Vagina (tissue), 2 donors: ENCODE measurements around the gene IGLL5. TPM values are rescaled to one million over a fixed set of nuclear protein-coding genes. Genes with fewer than 3 reads are reported as not detected.

Experiments used
- DNase-seq, 2 donors: peaks; one replicate each; pipeline ENCODE4 v3.0.0-alpha.2; 2017; ENCODE audit errors: extremely low spot score in 2 of 2
- H3K27ac ChIP-seq: fragments of 200-600 bp; sonication (generic); one replicate; pipeline ENCODE4 v1.5.1; 2019
- H3K27me3 ChIP-seq: fragments of 200-600 bp; sonication (generic); one replicate; pipeline ENCODE4 v1.5.1; 2019
- H3K36me3 ChIP-seq, 2 donors: fragments of 200-600 bp; sonication (generic); one replicate each; pipeline ENCODE4 v1.5.1; 2017 to 2019
- H3K4me1 ChIP-seq: fragments of 200-600 bp; sonication (generic); one replicate; pipeline ENCODE4 v1.5.1; 2019
- H3K4me3 ChIP-seq, 2 donors: fragments of 200-600 bp; sonication (generic); 1 replicate in 1 of 2; 2 replicates in 1 of 2; pipeline ENCODE4 v1.5.1; 2016 to 2019
- H3K9me3 ChIP-seq: fragments of 200-600 bp; sonication (generic); one replicate; pipeline ENCODE4 v1.5.1; 2019
- CTCF ChIP-seq, 3 experiments: fragments of 450-650 bp in 2 of 3; fragments of 200-600 bp in 1 of 3; sonication (generic) in 1 of 3; IDR thresholded peaks; one replicate each; pipeline ENCODE4 v1.5.1; 2017 to 2019; ENCODE audit warnings: antibody characterized with exemption in 3 of 3, mild to moderate bottlenecking in 2 of 3, moderate library complexity in 2 of 3
- POLR2A ChIP-seq, 2 donors: fragments of 450-650 bp; IDR thresholded peaks; one replicate each; pipeline ENCODE4 v1.6.1; 2017; ENCODE audit warnings: antibody characterized with exemption in 2 of 2, mild to moderate bottlenecking in 2 of 2, moderate library complexity in 2 of 2
- POLR2AphosphoS5 ChIP-seq, 2 donors: sonication (generic); formaldehyde crosslinking; IDR thresholded peaks; one replicate each; pipeline ENCODE4 v1.9.0; 2017; ENCODE audit warnings: antibody characterized with exemption in 2 of 2, mild to moderate bottlenecking in 2 of 2, low read depth in 1 of 2; ENCODE audit not compliant: insufficient read depth in 1 of 2
- intact Hi-C: fragments of 100-400 bp; cut with DNase I; formaldehyde crosslinking; loops from one replicate; pipeline ENCODE4 v1.15.1; 2023
- total RNA-seq: library from RNA; depleted of rRNA; stranded (reverse); fragments of >200 nt; gene quantifications from one replicate; pipeline ENCODE4 v1.2.3, GENCODE V29; 2016

Gene IGLL5
- total RNA-seq, 1 donor from 2014 or later = 1.7 TPM

GRCh38 chr22:22927196-22927887 lies 39.7 kb downstream of the IGLL5 start:
- no peaks in the 10 kb centered on the region for H3K27me3 ChIP-seq
- no peaks in the 10 kb centered on the region for H3K9me3 ChIP-seq

GRCh38 chr22:22927888-22928665 lies 40.5 kb downstream of the IGLL5 start:
- DNase-seq = no peak
- no peaks in the 10 kb centered on the region for H3K4me1 ChIP-seq
- TF ChIP-seq CTCF (IDR thresholded peaks at IDR 0.05) (no peak), POLR2A (IDR thresholded peaks at IDR 0.05) (no peak), POLR2AphosphoS5 (IDR thresholded peaks at IDR 0.05; ENCODE audit: insufficient read depth in 1 of 2, low read depth in 1 of 2) (no peak)
- no peaks in the 10 kb centered on the region for H3K9me3 ChIP-seq
- H3K36me3 ChIP-seq = no peaks in the 10 kb centered on the region
- H3K4me3 ChIP-seq = no peak overlapping the region
- intact Hi-C loops = no loop called here
- no peak overlapping the region for H3K27ac ChIP-seq
- H3K27me3 ChIP-seq = no peaks in the 10 kb centered on the region

More at GRCh38 chr22:22927196-22927887, 39.7 kb downstream of the IGLL5 start:
- intact Hi-C loops = no loop called here
- Histone ChIP-seq H3K4me3 (no peak overlapping the region), H3K27ac (no peak overlapping the region), H3K36me3 (no peaks in the 10 kb centered on the region), H3K4me1 (no peaks in the 10 kb centered on the region)
- TF ChIP-seq CTCF (IDR thresholded peaks at IDR 0.05) (no peak), POLR2AphosphoS5 (IDR thresholded peaks at IDR 0.05; ENCODE audit: insufficient read depth in 1 of 2, low read depth in 1 of 2) (no peak), POLR2A (IDR thresholded peaks at IDR 0.05) (no peak)
- no peak for DNase-seq

- intact Hi-C loops = no loop called here
- TF ChIP-seq POLR2AphosphoS5 (IDR thresholded peaks at IDR 0.05; ENCODE audit: insufficient read depth in 1 of 2, low read depth in 1 of 2) (no peak), POLR2A (IDR thresholded peaks at IDR 0.05) (no peak), CTCF (IDR thresholded peaks at IDR 0.05) (no peak)
- Histone ChIP-seq H3K27ac (no peak overlapping the region), H3K27me3 (no peaks in the 10 kb centered on the region), H3K9me3 (no peaks in the 10 kb centered on the region), H3K4me1 (no peaks in the 10 kb centered on the region), H3K4me3 (no peak overlapping the region), H3K36me3 (no peaks in the 10 kb centered on the region)
- DNase-seq = no peak
Measured at GRCh38 chr22:22928666-22929380, 41.2 kb downstream of the IGLL5 start.

- TF ChIP-seq CTCF (IDR thresholded peaks at IDR 0.05) (no peak), POLR2A (IDR thresholded peaks at IDR 0.05) (no peak), POLR2AphosphoS5 (IDR thresholded peaks at IDR 0.05; ENCODE audit: insufficient read depth in 1 of 2, low read depth in 1 of 2) (no peak)
- no peaks in the 10 kb centered on the region for H3K36me3 ChIP-seq
- H3K27ac ChIP-seq = no peak overlapping the region
- intact Hi-C loops = no loop called here
- H3K4me3 ChIP-seq = no peak overlapping the region
- H3K4me1 ChIP-seq = no peaks in the 10 kb centered on the region
- no peak for DNase-seq
- H3K9me3 ChIP-seq = no peaks in the 10 kb centered on the region
- H3K27me3 ChIP-seq = no peaks in the 10 kb centered on the region
Measured at GRCh38 chr22:22929381-22930221, 42.0 kb downstream of the IGLL5 start.
